HEK293 (cell line): ENCODE measurements around the gene ZNF629.

Source experiments
- CTCF ChIA-PET: fragments of 350-600 bp; formaldehyde crosslinking; extraction: SDS; loops from one replicate; lab custom pipeline; 2021; ENCODE audit warnings: antibody characterized with exemption; lab: Yijun Ruan, JAX
- POLR2A ChIA-PET: fragments of 300-600 bp; formaldehyde crosslinking; extraction: SDS; loops from one replicate; lab custom pipeline; 2020; ENCODE audit warnings: antibody characterized with exemption, inconsistent platforms; lab: Yijun Ruan, JAX
- H3K27ac ChIP-seq: fragments of 200-500 bp; sonication (Bioruptor generic); 2 replicates; pipeline ENCODE4 v1.5.1; 2014; ENCODE audit warnings: low read depth, low read length, control low read depth, inconsistent platforms; ENCODE audit errors: extremely low read depth
- H3K36me3 ChIP-seq, 2 experiments: fragments of 200-500 bp in 1 of 2; sonication (Bioruptor generic) in 1 of 2; 1 replicate in 1 of 2; 2 replicates in 1 of 2; pipeline ENCODE4 v1.5.1; 2014 to 2017; ENCODE audit warnings: inconsistent platforms in 2 of 2, low read length in 2 of 2; ENCODE audit not compliant: control insufficient read depth in 2 of 2, insufficient read depth in 1 of 2
- H3K4me1 ChIP-seq: fragments of 200-500 bp; sonication (Bioruptor generic); 2 replicates; pipeline ENCODE4 v1.5.1; 2014; ENCODE audit warnings: mild to moderate bottlenecking, low read length, inconsistent platforms; ENCODE audit not compliant: control insufficient read depth, insufficient read depth
- H3K4me3 ChIP-seq: 2 replicates; pipeline ENCODE4 v1.5.1; 2011; ENCODE audit warnings: low read depth, mild to moderate bottlenecking, control low read depth, low read length, moderate library complexity
- H3K9me3 ChIP-seq: fragments of 200-500 bp; sonication (Bioruptor generic); 2 replicates; pipeline ENCODE4 v1.5.1; 2014; ENCODE audit warnings: low read depth, low read length, inconsistent platforms; ENCODE audit not compliant: control insufficient read depth, insufficient read depth
- BCL11B ChIP-seq: fragments of 450-650 bp; formaldehyde crosslinking; IDR thresholded peaks from 2 replicates; pipeline ENCODE4 v1.5.1; 2016; ENCODE audit warnings: low read depth, missing biosample characterization, missing genetic modification characterization
- HOXC10 ChIP-seq: sonication (generic); formaldehyde crosslinking; IDR thresholded peaks from 2 replicates; pipeline ENCODE4 v1.8.1; 2023; ENCODE audit warnings: mild to moderate bottlenecking, missing genetic modification reagents
- KLF1 ChIP-seq: fragments of 450-650 bp; formaldehyde crosslinking; IDR thresholded peaks from 2 replicates; pipeline ENCODE4 v1.5.1; 2016; ENCODE audit warnings: missing biosample characterization, missing genetic modification characterization
- KLF7 ChIP-seq: fragments of 450-650 bp; formaldehyde crosslinking; IDR thresholded peaks from 2 replicates; pipeline ENCODE4 v1.5.1; 2016; ENCODE audit warnings: missing biosample characterization, missing genetic modification characterization, borderline replicate concordance
- PRDM4 ChIP-seq: fragments of 450-650 bp; formaldehyde crosslinking; IDR thresholded peaks from 2 replicates; pipeline ENCODE4 v1.5.1; 2017; ENCODE audit warnings: missing biosample characterization, missing genetic modification characterization
- SCRT2 ChIP-seq: fragments of 450-650 bp; formaldehyde crosslinking; IDR thresholded peaks from 2 replicates; pipeline ENCODE4 v1.5.1; 2016; ENCODE audit warnings: missing biosample characterization, missing genetic modification characterization
- ZBTB1 ChIP-seq: fragments of 450-650 bp; formaldehyde crosslinking; IDR thresholded peaks from 2 replicates; pipeline ENCODE4 v1.5.1; 2016; ENCODE audit warnings: missing biosample characterization, missing genetic modification characterization
- ZBTB6 ChIP-seq: fragments of 450-650 bp; formaldehyde crosslinking; IDR thresholded peaks from 2 replicates; pipeline ENCODE4 v1.5.1; 2017; ENCODE audit warnings: missing biosample characterization, missing genetic modification characterization
- ZBTB7A ChIP-seq: fragments of 450-650 bp; formaldehyde crosslinking; IDR thresholded peaks from 2 replicates; pipeline ENCODE4 v1.5.1; 2016; ENCODE audit warnings: low read depth, missing biosample characterization, missing genetic modification characterization
- ZFP69B ChIP-seq: fragments of 450-650 bp; formaldehyde crosslinking; IDR thresholded peaks from 2 replicates; pipeline ENCODE4 v1.5.1; 2016; ENCODE audit warnings: missing biosample characterization, missing genetic modification characterization
- ZNF10 ChIP-seq: fragments of 450-650 bp; formaldehyde crosslinking; IDR thresholded peaks from 2 replicates; pipeline ENCODE4 v1.5.1; 2017; ENCODE audit warnings: missing biosample characterization, missing genetic modification characterization
- ZNF140 ChIP-seq: fragments of 450-650 bp; formaldehyde crosslinking; IDR thresholded peaks from 2 replicates; pipeline ENCODE4 v1.5.1; 2016; ENCODE audit warnings: missing biosample characterization, missing genetic modification characterization
- ZNF18 ChIP-seq: fragments of 450-650 bp; formaldehyde crosslinking; IDR thresholded peaks from 2 replicates; pipeline ENCODE4 v1.5.1; 2016; ENCODE audit warnings: missing biosample characterization, missing genetic modification characterization
- ZNF239 ChIP-seq: fragments of 450-650 bp; formaldehyde crosslinking; IDR thresholded peaks from 2 replicates; pipeline ENCODE4 v1.5.1; 2016; ENCODE audit warnings: missing biosample characterization, missing genetic modification characterization
- ZNF248 ChIP-seq: fragments of 450-650 bp; formaldehyde crosslinking; IDR thresholded peaks from 2 replicates; pipeline ENCODE4 v1.5.1; 2017; ENCODE audit warnings: missing biosample characterization, missing genetic modification characterization
- ZNF341 ChIP-seq: fragments of 450-650 bp; formaldehyde crosslinking; IDR thresholded peaks from 2 replicates; pipeline ENCODE4; 2016; ENCODE audit warnings: low read depth, missing biosample characterization, missing genetic modification characterization
- ZNF488 ChIP-seq: fragments of 450-650 bp; formaldehyde crosslinking; IDR thresholded peaks from 2 replicates; pipeline ENCODE4 v1.5.1; 2016; ENCODE audit warnings: missing biosample characterization, missing genetic modification characterization
- ZNF629 ChIP-seq: fragments of 450-650 bp; formaldehyde crosslinking; IDR thresholded peaks from 2 replicates; pipeline ENCODE4 v1.5.1; 2017; ENCODE audit warnings: missing biosample characterization, missing genetic modification characterization
- ZNF658 ChIP-seq: fragments of 450-650 bp; formaldehyde crosslinking; IDR thresholded peaks from 2 replicates; pipeline ENCODE4; 2016; ENCODE audit warnings: missing biosample characterization, missing genetic modification characterization
- ZNF837 ChIP-seq: fragments of 450-650 bp; formaldehyde crosslinking; IDR thresholded peaks from 2 replicates; pipeline ENCODE4 v1.5.1; 2016; ENCODE audit warnings: missing biosample characterization, missing genetic modification characterization
- ZSCAN23 ChIP-seq: fragments of 450-650 bp; formaldehyde crosslinking; IDR thresholded peaks from 2 replicates; pipeline ENCODE4 v1.5.1; 2016; ENCODE audit warnings: missing biosample characterization, missing genetic modification characterization
- TF ChIP-seq, protein P1 (sequence below): fragments of 450-650 bp; IDR thresholded peaks from 2 replicates; pipeline ENCODE4 v1.5.1; 2018; ENCODE audit warnings: missing biosample characterization, missing genetic modification characterization
- TF ChIP-seq, protein P2 (sequence below): fragments of 450-650 bp; formaldehyde crosslinking; IDR thresholded peaks from 2 replicates; pipeline ENCODE4 v1.5.1; 2017; ENCODE audit warnings: missing biosample characterization, mild to moderate bottlenecking, missing genetic modification characterization, moderate library complexity

ZNF629 gene

GRCh38 chr16:30775392-30776188 lies 11.4 kb downstream of the ZNF629 start (continued):
- TF ChIP-seq ZBTB6 (tag by site-specific recombination) (peak; percentile 68; the same call in 1 of the 2 replicates), ZNF658 (tag by site-specific recombination) (no peak), ZBTB1 (0 out of 2 replicates have a peak, but pooled peaks have one; percentile 14), PRDM4 (tag by site-specific recombination) (no peak), ZNF837 (peak; percentile 76; the same call in 1 of the 2 replicates), ZBTB7A (tag by site-specific recombination) (0 out of 2 replicates have a peak, but pooled peaks have one; percentile 38), SCRT2 (tag by site-specific recombination) (peak; percentile 36; the same call in 1 of the 2 replicates), ZNF248 (no peak), ZNF239 (tag by site-specific recombination) (peak; percentile 69; the same call in 1 of the 2 replicates), ZNF18 (tag by site-specific recombination) (peak; percentile 21; the same call in 1 of the 2 replicates), KLF7 (tag by site-specific recombination) (peak; percentile 99; the same call in 1 of the 2 replicates), ZNF629 (tag by site-specific recombination) (peak; percentile 68), ZNF488 (no peak; the same call in 1 of the 2 replicates), ZNF140 (tag by site-specific recombination) (no peak), ZFP69B (tag by site-specific recombination) (peak; percentile 46; the same call in 1 of the 2 replicates), HOXC10 (CRISPR knock-in tag) (peak; percentile 26; the same call in 1 of the 2 replicates)
- TF ChIP-seq, protein P1, sequence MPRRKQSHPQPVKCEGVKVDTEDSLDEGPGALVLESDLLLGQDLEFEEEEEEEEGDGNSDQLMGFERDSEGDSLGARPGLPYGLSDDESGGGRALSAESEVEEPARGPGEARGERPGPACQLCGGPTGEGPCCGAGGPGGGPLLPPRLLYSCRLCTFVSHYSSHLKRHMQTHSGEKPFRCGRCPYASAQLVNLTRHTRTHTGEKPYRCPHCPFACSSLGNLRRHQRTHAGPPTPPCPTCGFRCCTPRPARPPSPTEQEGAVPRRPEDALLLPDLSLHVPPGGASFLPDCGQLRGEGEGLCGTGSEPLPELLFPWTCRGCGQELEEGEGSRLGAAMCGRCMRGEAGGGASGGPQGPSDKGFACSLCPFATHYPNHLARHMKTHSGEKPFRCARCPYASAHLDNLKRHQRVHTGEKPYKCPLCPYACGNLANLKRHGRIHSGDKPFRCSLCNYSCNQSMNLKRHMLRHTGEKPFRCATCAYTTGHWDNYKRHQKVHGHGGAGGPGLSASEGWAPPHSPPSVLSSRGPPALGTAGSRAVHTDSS (tag by site-specific recombination): no peak

GRCh38 chr16:30775131-30775391 lies 11.9 kb downstream of the ZNF629 start:
- H3K4me1 ChIP-seq: no peaks in the 10 kb centered on the region; the same call in 1 of the 2 replicates
- peak overlapping the region; percentile 76 for H3K4me3 ChIP-seq
- peaks cover 8 to 62% of the 10 kb centered on the region in 2 experiments; a peak in 2 of 3 replicates for H3K36me3 ChIP-seq
- no peaks in the 10 kb centered on the region for H3K9me3 ChIP-seq
- POLR2A ChIA-PET: interaction anchor here (0.6 to 2.6 kb wide), 20 partner anchors 8 to 708 kb away, joined by 3 to 34 read pairs (median 6); partner anchors contain the start of genes FBXL19, PHKG2, PRR14 and ZNF629
- peak overlapping the region; percentile 92; the same call in 1 of the 2 replicates for H3K27ac ChIP-seq
- CTCF ChIA-PET: interaction anchor here (0.6 to 1.1 kb wide), 3 partner anchors 9 to 250 kb away, joined by 3 to 7 read pairs (median 4); no protein-coding TSS in a partner anchor
- 0 out of 2 replicates have a peak, but pooled peaks have one; percentile 16 for TF ChIP-seq ZSCAN23 (tag by site-specific recombination)
- TF ChIP-seq KLF7 (tag by site-specific recombination): no peak; the same call in 1 of the 2 replicates
- TF ChIP-seq, protein P2, sequence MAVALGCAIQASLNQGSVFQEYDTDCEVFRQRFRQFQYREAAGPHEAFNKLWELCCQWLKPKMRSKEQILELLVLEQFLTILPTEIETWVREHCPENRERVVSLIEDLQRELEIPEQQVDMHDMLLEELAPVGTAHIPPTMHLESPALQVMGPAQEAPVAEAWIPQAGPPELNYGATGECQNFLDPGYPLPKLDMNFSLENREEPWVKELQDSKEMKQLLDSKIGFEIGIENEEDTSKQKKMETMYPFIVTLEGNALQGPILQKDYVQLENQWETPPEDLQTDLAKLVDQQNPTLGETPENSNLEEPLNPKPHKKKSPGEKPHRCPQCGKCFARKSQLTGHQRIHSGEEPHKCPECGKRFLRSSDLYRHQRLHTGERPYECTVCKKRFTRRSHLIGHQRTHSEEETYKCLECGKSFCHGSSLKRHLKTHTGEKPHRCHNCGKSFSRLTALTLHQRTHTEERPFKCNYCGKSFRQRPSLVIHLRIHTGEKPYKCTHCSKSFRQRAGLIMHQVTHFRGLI: 0 out of 2 replicates have a peak, but pooled peaks have one; percentile 4
- TF ChIP-seq BCL11B: no peak
- TF ChIP-seq KLF1 (tag by site-specific recombination): peak; percentile 89; the same call in 1 of the 2 replicates
- TF ChIP-seq ZNF10 (tag by site-specific recombination): no peak
- 0 out of 2 replicates have a peak, but pooled peaks have one; percentile 5 for TF ChIP-seq ZNF341 (tag by site-specific recombination)
